HCT116 (cell line): Measurements from ENCODE around the gene PPP1R14B.

Experiments used
- ATF3 ChIP-seq: IDR thresholded peaks from 2 replicates; pipeline ENCODE4 v1.6.1; 2012
- CTCF ChIP-seq, 3 experiments: fragments of 200-600 bp in 1 of 3; sonication (generic) in 1 of 3; IDR thresholded peaks in 2 of 3; conservative IDR thresholded peaks in 1 of 3; 2 replicates each; pipeline ENCODE4 v1.5.1; 2012 to 2017; ENCODE audit warnings: low read depth in 2 of 3, low read length in 2 of 3, antibody characterized with exemption in 1 of 3, borderline replicate concordance in 1 of 3, control low read depth in 1 of 3, mild to moderate bottlenecking in 1 of 3, mixed read lengths in 1 of 3, mixed run types in 1 of 3, moderate library complexity in 1 of 3; ENCODE audit not compliant: insufficient read depth in 1 of 3
- EZH2 ChIP-seq: fragments of 200-600 bp; sonication (generic); IDR thresholded peaks from 2 replicates; pipeline ENCODE4 v1.6.1; 2017; ENCODE audit warnings: antibody characterized with exemption, mixed run types
- EZH2phosphoT487 ChIP-seq: fragments of 200-600 bp; IDR thresholded peaks from 2 replicates; pipeline ENCODE4 v1.6.1; 2018; ENCODE audit warnings: antibody characterized with exemption, borderline replicate concordance
- MAX ChIP-seq: IDR thresholded peaks from 2 replicates; pipeline ENCODE4 v1.6.1; 2012
- POLR2A ChIP-seq: IDR thresholded peaks from 2 replicates; pipeline ENCODE4 v1.7.0; 2011; ENCODE audit warnings: borderline replicate concordance; ENCODE audit not compliant: insufficient read depth, insufficient read length; ENCODE audit errors: extremely low read depth
- POLR2AphosphoS5 ChIP-seq: IDR thresholded peaks from 2 replicates; pipeline ENCODE4 v1.6.1; 2011; ENCODE audit warnings: mild to moderate bottlenecking, low read depth, low read length, moderate library complexity
- REST ChIP-seq: IDR thresholded peaks from 2 replicates; pipeline ENCODE4 v1.6.1; 2012; ENCODE audit warnings: low read depth
- SIN3A ChIP-seq: IDR thresholded peaks from 2 replicates; pipeline ENCODE4 v1.6.1; 2012; ENCODE audit warnings: low read depth
- TCF7L2 ChIP-seq: IDR thresholded peaks from 2 replicates; pipeline ENCODE4 v1.7.0; 2011; ENCODE audit warnings: borderline replicate concordance, inconsistent platforms; ENCODE audit not compliant: insufficient read depth, insufficient read length; ENCODE audit errors: extremely low read depth

- TF ChIP-seq EZH2 (no peak), POLR2AphosphoS5 (no peak), POLR2A (no peak), TCF7L2 (no peak), REST (no peak), SIN3A (no peak), CTCF (IDR thresholded peaks at IDR 0.05 in 2 of 3, conservative IDR thresholded peaks at IDR 0.05 in 1 of 3; ENCODE audit: borderline replicate concordance in 1 of 3, insufficient read depth in 1 of 3, low read depth in 2 of 3, low read length in 2 of 3) (no peak), MAX (no peak), EZH2phosphoT487 (no peak), ATF3 (no peak)
Observed at GRCh38 chr11:64294774-64295173, 48.0 kb upstream of the PPP1R14B start.
